HG03460 (cell line): Measurements from ENCODE around the gene TMEM54.

Source experiments
- ATAC-seq: cut with Tn5 transposase; IDR thresholded peaks from one replicate; pipeline ENCODE4 v1.9.1; 2021; ENCODE audit not compliant: unreplicated experiment

Gene TMEM54

GRCh38 chr1:32881871-32882850 lies 19.0 kb downstream of the TMEM54 start:
- no peak for ATAC-seq

GRCh38 chr1:32881291-32881690 lies 19.9 kb downstream of the TMEM54 start:
- ATAC-seq = no peak

GRCh38 chr1:32878637-32879041 lies 22.6 kb downstream of the TMEM54 start:
- ATAC-seq = no peak

- ATAC-seq = no peak
Measured at GRCh38 chr1:32878183-32878582, 23.0 kb downstream of the TMEM54 start.

- no peak for ATAC-seq
Measured at GRCh38 chr1:32877211-32878110, 23.7 kb downstream of the TMEM54 start.

GRCh38 chr1:32876341-32877210 lies 24.6 kb downstream of the TMEM54 start:
- ATAC-seq = no peak

GRCh38 chr1:32874860-32875752 lies 26.1 kb downstream of the TMEM54 start:
- ATAC-seq = no peak

GRCh38 chr1:32873484-32873883 lies 27.7 kb downstream of the TMEM54 start:
- ATAC-seq = no peak

GRCh38 chr1:32872192-32872460 lies 29.1 kb downstream of the TMEM54 start:
- ATAC-seq = no peak

- no peak for ATAC-seq
Measured at GRCh38 chr1:32871364-32872191, 29.6 kb downstream of the TMEM54 start.

GRCh38 chr1:32870615-32871363 lies 30.4 kb downstream of the TMEM54 start, which contains the start of gene FNDC5:
TSS of gene FNDC5 (minus strand) at chr1:32870912.
- ATAC-seq = no peak

- no peak for ATAC-seq
Measured at GRCh38 chr1:32869923-32870614, 31.1 kb downstream of the TMEM54 start.

- no peak for ATAC-seq
Measured at GRCh38 chr1:32868806-32869455, 32.3 kb downstream of the TMEM54 start.

GRCh38 chr1:32868085-32868484 lies 33.1 kb downstream of the TMEM54 start:
- ATAC-seq = no peak

- no peak for ATAC-seq
Measured at GRCh38 chr1:32867671-32868070, 33.5 kb downstream of the TMEM54 start.

GRCh38 chr1:32867151-32867550 lies 34.0 kb downstream of the TMEM54 start:
- ATAC-seq = no peak
